ENCODE results near the gene TBPL1. TPM values are rescaled to one million over a fixed set of nuclear protein-coding genes. Genes with fewer than 3 reads are reported as not detected.

TBPL1 gene
- 10 to 100 TPM in 3 of 4 donors, 1 to 10 TPM in 1; 4.4 to 30.6 (median 19.7) TPM for total RNA-seq

- DNase-seq = peak; percentile 95 to 96
- Histone ChIP-seq H3K4me3 (peak within 1 kb of the TSS; percentile 93 to 98), H3K4me1 (peaks cover 0 to 3% of the 10 kb centered on the region in 2 donors), H3K27me3 (no peaks in the 10 kb centered on the region), H3K9me3 (no peaks in the 10 kb centered on the region), H3K36me3 (no peaks in the 10 kb centered on the region), H3K27ac (peak within 1 kb of the TSS; percentile 96 to 98)
- intact Hi-C loops (cut with DNase I; ENCODE audit: low total_unique reads) = no loop called here
- peak in 1 of 4 experiments; percentile 27 for TF ChIP-seq CTCF (IDR thresholded peaks at IDR 0.05)
- peak in 1 of 2 donors; percentile 52 for TF ChIP-seq POLR2A (IDR thresholded peaks at IDR 0.05)
Measured at GRCh38 chr6:133952815-133953633, at the start of gene TBPL1. TBPL1 (plus strand) TSS chr6:133953224; CDS start chr6:133980126, 26,902 bp downstream.

DNA sequence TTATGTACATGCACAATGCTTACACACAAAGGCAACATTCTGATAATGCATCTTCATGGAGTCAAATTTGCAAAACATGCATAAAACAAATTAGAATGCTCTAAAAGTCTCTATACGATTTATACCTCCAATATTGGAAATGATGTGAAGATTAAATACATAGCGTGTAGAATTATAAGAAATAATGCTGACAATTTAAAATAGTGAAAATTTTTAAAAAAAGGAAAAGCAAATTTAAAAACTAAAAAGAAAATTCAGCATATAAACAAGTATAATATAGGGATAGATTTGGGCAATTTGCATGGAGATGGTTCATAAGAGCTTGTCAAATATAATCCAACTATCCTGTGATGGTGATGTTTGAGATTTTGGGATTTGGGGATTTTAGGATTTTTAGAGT lies 49.2 kb upstream of the TBPL1 start:
- no peaks in the 10 kb centered on the region for H3K36me3 ChIP-seq
- no peaks in the 10 kb centered on the region for H3K27me3 ChIP-seq
- TF ChIP-seq POLR2A (IDR thresholded peaks at IDR 0.05) (no peak), CTCF (IDR thresholded peaks at IDR 0.05) (no peak)
- intact Hi-C loops (cut with DNase I; ENCODE audit: low total_unique reads) = no loop called here
- H3K27ac ChIP-seq = no peak overlapping the region
- no peaks in the 10 kb centered on the region for H3K4me1 ChIP-seq
- H3K4me3 ChIP-seq = no peak overlapping the region
- no peak for DNase-seq
- H3K9me3 ChIP-seq = no peaks in the 10 kb centered on the region

- Histone ChIP-seq H3K4me1 (no peaks in the 10 kb centered on the region), H3K36me3 (no peaks in the 10 kb centered on the region), H3K27ac (no peak overlapping the region), H3K27me3 (no peaks in the 10 kb centered on the region), H3K9me3 (no peaks in the 10 kb centered on the region), H3K4me3 (no peak overlapping the region)
- intact Hi-C loops (cut with DNase I; ENCODE audit: low total_unique reads) = no loop called here
- TF ChIP-seq POLR2A (IDR thresholded peaks at IDR 0.05) (no peak), CTCF (IDR thresholded peaks at IDR 0.05) (no peak)
- no peak for DNase-seq
Measured at GRCh38 chr6:133906050-133906449, 47.0 kb upstream of the TBPL1 start.

DNA sequence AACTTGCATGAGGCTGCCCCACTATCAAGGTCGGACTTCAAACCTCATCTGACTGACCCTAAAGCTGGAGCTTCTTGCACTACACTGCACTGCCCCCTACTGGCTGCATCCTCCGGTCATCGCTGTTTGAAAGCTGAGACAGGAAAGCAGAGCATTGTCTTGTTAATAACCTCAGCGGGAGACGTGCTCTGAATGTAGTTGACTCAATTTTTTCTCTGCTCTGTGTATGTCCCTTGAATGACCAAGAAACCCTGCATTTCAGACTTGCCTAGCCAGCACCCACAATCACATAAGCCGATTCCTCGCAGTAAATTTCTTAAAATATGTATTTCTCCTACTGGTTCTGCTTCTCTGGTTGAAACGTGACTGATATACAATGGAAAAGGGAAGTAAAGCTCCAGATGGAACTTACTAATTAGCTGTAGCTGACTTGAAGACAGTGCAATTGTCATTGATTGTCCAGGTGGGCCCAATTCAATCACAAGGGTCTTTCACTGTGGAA lies 36.3 kb upstream of the TBPL1 start:
- Histone ChIP-seq H3K4me1 (no peaks in the 10 kb centered on the region), H3K27ac (peak overlapping the region in 1 of 2 donors; percentile 31), H3K27me3 (no peaks in the 10 kb centered on the region), H3K4me3 (no peak overlapping the region), H3K36me3 (no peaks in the 10 kb centered on the region), H3K9me3 (no peaks in the 10 kb centered on the region)
- intact Hi-C loops (cut with DNase I; ENCODE audit: low total_unique reads) = loop anchor here (5.0 kb wide), 1 partner anchor 349 kb away; no protein-coding TSS in a partner anchor
- DNase-seq = peak; percentile 91 to 93
- no peak for TF ChIP-seq POLR2A (IDR thresholded peaks at IDR 0.05)
- peak; percentile 74 to 90 (median 84) for TF ChIP-seq CTCF (IDR thresholded peaks at IDR 0.05)

DNA sequence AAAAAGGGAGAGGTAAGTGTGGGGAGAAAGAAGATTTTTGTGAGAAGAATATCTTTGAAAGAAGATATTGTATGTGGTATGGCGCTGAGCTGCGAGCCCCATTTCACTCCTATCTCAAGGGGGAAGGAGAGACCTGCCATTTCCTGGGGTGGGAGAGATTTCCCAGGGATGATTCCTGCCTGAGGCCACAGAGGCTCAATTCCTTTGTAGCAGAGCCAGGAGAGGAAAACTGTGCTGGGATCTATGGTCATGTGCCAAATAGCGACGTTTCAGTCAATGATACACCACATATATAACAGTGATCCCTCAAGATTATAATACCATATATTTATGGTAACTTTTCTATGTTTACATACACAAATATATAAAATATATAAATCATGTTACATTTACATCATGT lies 35.2 kb upstream of the TBPL1 start:
- no peak overlapping the region for H3K4me3 ChIP-seq
- H3K9me3 ChIP-seq = no peaks in the 10 kb centered on the region
- intact Hi-C loops (cut with DNase I; ENCODE audit: low total_unique reads) = loop anchor here (5.0 kb wide), 1 partner anchor 350 kb away; no protein-coding TSS in a partner anchor
- DNase-seq = no peak
- no peak for TF ChIP-seq CTCF (IDR thresholded peaks at IDR 0.05)
- no peak for TF ChIP-seq POLR2A (IDR thresholded peaks at IDR 0.05)
- no peaks in the 10 kb centered on the region for H3K36me3 ChIP-seq
- no peak overlapping the region for H3K27ac ChIP-seq
- no peaks in the 10 kb centered on the region for H3K27me3 ChIP-seq
- H3K4me1 ChIP-seq = no peaks in the 10 kb centered on the region

All from uterus (tissue), 4 donors.